Left renal pelvis (tissue), 4 donors: ENCODE results near the gene TMEM72. TPM values are rescaled to one million over a fixed set of nuclear protein-coding genes. Genes with fewer than 3 reads are reported as not detected.

ENCODE experiments used
- polyA plus RNA-seq, 4 donors: library from polyadenylated mRNA; unstranded; fragments of 120-200 nt; gene quantifications; one replicate each; pipeline ENCODE4 v1.2.1, GENCODE V29; 2013; ENCODE audit not compliant: insufficient read length in 4 of 4

The TMEM72 gene
- polyA plus RNA-seq, 4 donors = 1.6 to 77.9 (median 63.0) TPM

Other genes with a start within 250 kb of the TMEM72 start
- gene RASSF4, start 48.5 kb downstream of the TMEM72 start, polyA plus RNA-seq = 10 to 100 TPM; 12.7 to 39.2 (median 24.1) TPM
- gene DEPP1, start 67.5 kb downstream of the TMEM72 start, polyA plus RNA-seq = 10 to 100 TPM in 1 of 4 donors, 1 to 10 TPM in 3; 7.2 to 30.0 (median 7.9) TPM
- 100 to 1,000 TPM in 1 of 4 donors, 10 to 100 TPM in 3; 78.8 to 115 (median 87.6) TPM for gene ZNF22, start 89.6 kb downstream of the TMEM72 start, polyA plus RNA-seq